Stimulated activated CD4-positive, alpha-beta T cell treated with anti-CD3 and anti-CD28 coated beads, Interleukin-12 subunit alpha, Interleukin-12 subunit beta, amount 100 ng/mL, for 24 hours (primary cell): ENCODE measurements around the gene PSEN1.
"Not testable (repeated sequence)": the region's sequence is repeated elsewhere in the genome, so short reads cannot be mapped to it uniquely, and the experiment has no call there.

Experiments
- DNase-seq, 2 experiments: peaks; one replicate each; pipeline ENCODE4 v3.0.0-alpha.2; 2020; ENCODE audit warnings: low read depth in 2 of 2

PSEN1 gene

DNA sequence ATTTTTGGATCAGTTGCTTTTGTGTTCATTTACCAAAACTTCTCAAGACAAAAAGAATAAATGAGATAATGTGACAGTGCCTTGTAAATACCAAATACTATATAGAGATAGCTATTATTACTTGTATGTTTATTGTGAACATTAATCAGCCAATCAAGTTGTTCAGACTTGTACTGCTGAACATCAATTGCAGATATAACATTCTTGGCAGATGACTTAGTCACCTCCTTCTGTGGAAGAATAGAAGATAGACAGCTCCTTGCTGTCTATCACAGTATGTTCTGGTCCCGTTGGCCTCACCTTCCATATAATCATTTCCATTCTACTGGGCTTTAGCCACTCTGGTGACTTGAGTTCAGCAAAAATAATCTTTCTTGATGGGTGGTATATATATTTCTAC is 30.1 kb downstream of the PSEN1 start:
- DNase-seq: no peak

GRCh38 chr14:73167727-73168126 is 31.4 kb downstream of the PSEN1 start:
- no peak for DNase-seq

DNA sequence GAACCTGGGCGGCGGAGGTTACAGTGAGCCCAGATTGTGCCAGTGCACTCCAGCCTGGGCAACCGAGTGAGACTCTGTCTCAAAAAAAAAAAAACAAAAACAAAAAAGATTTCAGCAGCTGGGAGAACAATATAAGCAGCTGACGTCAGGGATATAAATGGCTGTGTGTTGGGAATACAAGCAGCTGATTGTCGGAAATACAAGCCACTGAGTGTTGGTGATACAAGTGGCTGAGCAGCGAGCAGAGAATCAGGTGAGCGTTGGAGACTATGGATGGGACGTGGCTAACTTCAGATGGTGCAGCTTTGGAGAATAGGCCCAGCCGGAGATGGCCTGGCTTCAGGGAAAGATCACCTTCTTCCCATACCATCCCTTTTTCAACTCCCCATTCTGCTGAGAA is 32.0 kb downstream of the PSEN1 start:
- DNase-seq: no peak

DNA sequence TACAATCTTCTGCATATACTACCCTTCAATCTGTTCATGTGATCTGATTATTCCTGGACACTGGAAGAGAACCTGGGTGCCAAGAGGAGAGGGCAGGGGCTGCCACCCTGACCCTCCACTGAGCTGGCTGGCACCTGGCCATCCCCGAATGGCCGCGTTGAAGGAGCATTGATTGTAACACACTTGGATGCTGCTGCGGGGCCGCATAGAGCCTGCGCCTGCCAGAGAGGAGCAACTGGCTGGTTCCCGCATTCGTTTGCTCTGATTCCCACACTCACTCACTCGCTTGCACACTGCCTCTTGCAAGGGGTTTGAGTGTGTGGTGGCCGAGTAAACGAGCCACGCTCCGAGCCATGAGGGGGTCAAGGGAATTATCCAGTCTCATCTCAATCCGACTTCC is 32.4 kb downstream of the PSEN1 start:
- no peak for DNase-seq

- DNase-seq: not testable (repeated sequence)
These were observed 33.5 kb downstream of the PSEN1 start for GRCh38 chr14:73169855-73170254.

GRCh38 chr14:73170686-73171085 is 34.4 kb downstream of the PSEN1 start:
- no peak for DNase-seq

DNA sequence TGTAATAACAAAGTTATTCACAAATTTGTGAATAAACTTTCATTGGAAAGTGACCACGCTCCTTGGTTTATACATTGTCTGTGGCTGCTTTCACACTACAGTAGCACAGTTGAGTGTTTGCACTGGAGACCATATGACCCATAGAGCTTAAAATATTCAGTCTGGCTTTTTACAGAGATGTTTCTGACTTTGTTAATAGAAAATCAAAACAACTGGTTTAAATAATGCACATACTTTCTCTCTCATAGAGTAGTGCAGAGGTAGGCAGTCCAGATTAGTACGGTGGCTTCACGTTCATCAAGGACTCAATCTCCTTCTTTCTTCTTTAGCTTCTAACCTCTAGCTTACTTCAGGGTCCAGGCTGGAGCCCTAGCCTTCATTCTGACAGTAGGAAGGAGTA is 36.2 kb downstream of the PSEN1 start:
- no peak for DNase-seq

GRCh38 chr14:73173092-73173735 is 36.9 kb downstream of the PSEN1 start:
- no peak for DNase-seq

- DNase-seq: no peak
These were observed 40.4 kb downstream of the PSEN1 start for GRCh38 chr14:73176685-73177084.

DNA sequence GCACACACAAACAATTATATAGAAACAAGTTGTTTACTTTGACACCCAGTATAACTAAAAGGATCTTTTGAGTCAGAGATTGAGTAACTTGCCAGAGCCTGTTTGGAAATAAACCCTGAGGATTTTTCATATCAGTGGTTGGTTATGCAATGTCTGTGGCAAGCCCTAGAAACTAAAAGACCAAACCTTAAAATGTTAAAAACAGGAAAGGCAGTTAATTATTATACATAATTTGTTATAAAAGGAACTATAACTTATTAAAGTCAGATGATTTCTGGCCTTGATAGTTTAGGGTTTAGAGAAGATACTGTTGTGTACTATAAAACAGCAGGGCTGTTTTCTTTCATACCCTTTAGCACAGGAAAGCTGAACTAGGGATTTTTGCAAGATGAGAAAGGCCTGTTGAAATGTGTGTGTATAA is 44.1 kb downstream of the PSEN1 start:
- DNase-seq: no peak

DNA sequence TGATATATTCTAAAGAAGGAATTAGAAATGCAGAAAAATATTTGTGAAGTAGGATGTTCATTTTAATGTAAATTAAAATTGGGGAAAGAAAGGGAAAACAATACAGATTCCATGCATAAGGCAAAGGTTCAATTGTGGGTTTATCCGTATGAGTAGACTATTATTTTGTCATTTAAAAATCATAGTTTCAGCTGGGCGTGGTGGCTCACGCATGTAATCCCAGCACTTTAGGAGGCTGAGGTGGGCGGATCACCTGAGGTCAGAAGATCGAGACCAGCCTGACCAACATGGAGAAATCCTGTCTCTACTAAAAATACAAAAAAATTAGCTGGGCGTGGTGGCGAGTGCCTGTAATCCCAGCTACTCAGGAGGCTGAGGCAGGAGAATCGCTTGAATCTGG is 44.7 kb downstream of the PSEN1 start:
- DNase-seq: not testable (repeated sequence)

DNA sequence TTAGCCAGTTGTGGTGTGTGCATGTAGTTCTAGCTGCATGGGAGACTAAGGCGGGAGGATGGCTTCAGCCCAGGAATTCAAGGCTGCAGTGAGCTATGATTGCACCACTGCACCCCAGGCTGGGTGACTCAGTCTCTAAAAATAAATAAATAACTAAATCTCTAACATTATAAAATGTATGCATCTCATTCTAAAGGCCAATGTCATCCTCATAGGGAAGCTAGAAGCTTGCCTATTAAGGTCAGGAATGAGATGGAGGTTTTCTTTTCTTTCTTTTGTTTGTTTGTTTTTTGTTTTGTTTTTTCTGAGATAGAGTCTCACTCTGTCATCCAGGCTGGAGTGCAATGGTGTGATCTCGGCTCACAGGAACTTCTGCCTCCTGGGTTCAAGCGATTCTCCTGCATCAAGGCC is 52.2 kb downstream of the PSEN1 start:
- no peak for DNase-seq

- no peak for DNase-seq
These were observed 53.3 kb downstream of the PSEN1 start for GRCh38 chr14:73189651-73190050.

GRCh38 chr14:73191441-73191840 is 55.1 kb downstream of the PSEN1 start:
- DNase-seq: no peak

DNA sequence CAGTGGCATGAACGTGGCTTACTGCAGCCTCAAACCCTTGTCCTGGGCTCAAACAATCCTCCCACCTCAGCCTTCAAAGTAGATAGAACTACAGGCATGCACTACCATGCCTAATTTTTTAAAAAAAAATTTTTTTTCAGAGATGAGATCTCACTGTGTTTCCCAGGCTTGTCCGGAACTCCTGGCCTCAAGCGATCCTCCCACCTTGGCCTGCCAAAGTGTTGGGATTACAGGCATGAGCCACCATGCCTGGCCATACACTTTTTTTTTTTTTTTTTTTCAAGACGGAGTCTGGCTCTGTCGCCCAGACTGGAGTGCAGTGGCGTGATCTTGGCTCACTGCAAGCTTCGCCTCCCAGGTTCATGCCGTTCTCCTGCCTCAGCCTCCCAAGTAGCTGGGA is 58.0 kb downstream of the PSEN1 start:
- DNase-seq: not testable (repeated sequence)

GRCh38 chr14:73198253-73198652 is 61.9 kb downstream of the PSEN1 start:
- no peak for DNase-seq

DNA sequence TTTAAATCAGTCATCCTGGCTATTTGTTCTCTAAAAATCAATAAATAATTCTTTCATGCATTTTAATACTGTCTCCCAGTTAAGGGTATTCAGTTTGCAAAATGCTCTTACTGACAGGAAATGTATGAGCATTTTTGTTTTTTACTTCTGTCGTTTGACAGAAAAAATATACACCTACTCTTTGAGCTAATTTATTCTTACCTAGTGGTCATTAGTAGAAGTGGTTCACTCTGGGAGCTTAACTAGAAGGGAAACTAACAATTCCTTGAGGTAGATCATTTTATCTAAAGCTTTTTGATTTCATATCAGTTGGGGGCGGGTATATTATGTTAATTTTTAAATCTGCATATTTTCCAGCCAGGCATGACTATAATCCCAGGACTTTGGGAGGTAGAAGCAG is 67.2 kb downstream of the PSEN1 start:
- no peak for DNase-seq

- DNase-seq: no peak
These were observed 71.3 kb downstream of the PSEN1 start for GRCh38 chr14:73207615-73208014.

DNA sequence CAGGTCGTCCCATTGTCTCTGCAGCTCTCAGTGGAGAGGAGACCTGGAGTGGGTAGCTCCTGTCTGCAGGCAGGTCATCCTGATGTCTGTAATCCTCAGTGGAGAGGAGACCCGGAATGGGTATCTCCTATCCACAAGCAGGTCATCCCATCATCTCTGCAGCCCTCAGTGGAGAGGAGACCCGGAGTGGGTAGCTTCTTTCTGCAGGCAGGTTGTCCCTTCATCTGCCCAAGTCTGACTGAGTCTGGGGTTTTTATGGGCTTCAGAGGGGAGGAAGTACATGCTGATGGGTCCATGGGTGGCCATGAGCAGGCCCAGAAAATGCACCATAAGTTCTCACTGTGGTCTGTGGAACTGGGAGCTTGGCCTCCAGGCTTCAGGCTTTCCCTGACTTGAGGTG is 72.1 kb downstream of the PSEN1 start:
- no peak for DNase-seq

DNA sequence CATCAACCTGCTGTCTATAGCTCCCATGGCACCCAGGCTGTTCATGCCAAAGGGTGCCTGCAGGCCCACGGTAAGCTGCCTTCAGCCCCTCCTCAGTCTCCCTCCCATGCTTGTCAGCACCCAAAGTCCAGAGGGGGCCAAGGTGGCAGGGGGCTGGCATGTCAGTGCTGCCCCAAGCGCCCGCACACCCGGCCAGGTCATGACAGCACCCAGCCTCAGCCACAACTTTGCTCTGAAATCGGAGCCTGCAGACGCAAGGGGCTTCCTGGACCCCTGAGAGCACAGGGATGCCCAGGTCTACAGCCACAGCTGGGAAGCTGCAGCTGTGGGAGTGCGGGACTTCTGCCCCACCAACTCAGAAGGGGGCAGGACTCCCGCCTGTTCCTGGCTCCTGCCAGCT is 72.5 kb downstream of the PSEN1 start:
- no peak for DNase-seq

DNA sequence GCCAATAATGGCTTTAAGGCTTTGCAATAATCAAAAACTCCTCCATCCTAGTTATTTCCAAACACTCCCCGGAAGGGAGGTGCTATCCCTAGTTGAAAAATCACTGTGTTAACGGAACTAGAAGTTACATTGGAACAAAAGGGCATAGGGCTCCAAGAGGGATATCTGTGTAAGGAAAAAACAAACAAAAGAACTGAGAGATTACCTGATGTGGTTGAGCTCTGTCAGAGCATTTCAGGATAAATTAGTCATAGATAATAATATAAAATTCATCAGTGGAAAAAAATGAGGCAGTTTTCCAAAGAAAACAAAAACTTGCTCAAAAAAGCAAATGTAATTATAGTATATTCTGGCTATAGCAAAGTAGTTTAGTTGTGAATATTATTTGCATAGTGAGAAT is 73.6 kb downstream of the PSEN1 start:
- DNase-seq: no peak

DNA sequence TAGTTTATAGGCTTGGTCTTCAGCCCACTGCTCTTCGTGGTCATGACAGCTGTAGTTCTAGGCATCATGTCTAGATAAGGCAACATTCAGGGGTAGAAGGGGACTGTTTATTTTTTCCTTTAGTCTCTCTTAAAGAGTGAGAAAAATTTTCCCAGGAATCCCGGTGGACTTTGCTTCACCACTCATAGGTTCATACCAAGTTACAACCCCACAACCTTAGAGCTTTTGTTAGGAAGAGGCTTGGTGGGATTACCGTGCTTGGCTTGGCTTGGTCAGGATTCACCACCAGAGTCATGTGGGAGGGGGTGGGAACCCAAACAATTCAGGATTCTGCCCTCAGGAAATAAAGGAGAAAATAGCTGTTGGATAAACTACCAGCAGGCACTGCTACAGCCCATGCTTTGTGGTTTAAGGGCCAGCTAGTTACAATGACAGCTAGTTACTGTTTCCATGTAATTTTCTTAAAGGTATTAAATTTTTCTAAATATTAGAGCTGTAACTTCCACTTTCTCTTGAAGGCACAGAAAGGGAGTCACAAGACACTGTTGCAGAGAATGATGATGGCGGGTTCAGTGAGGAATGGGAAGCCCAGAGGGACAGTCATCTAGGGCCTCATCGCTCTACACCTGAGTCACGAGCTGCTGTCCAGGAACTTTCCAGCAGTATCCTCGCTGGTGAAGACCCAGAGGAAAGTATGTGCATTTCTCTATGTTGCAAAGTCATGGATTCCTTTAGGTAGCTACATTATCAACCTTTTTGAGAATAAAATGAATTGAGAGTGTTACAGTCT is 75.1 kb downstream of the PSEN1 start:
- no peak for DNase-seq

- no peak for DNase-seq
These were observed 79.7 kb downstream of the PSEN1 start for GRCh38 chr14:73216030-73216429.

DNA sequence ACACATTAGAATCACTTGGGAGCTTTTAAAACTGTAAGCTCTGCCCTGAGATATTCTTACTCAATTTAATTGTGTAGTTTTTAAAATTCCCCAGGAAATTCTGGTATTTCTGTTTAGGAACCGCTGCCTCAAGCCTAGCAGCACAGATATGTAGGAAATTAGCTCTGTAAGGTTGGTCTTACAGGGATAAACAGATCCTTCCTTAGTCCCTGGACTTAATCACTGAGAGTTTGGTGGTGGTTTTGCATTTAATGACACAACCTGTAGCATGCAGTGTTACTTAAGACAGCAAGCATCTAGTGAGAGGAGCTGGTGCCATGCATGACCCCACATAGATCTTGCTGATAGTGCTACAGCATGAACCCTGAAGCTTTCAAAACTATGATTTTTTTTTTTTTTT is 81.1 kb downstream of the PSEN1 start:
- DNase-seq: no peak
